Type B pancreatic cell (in vitro differentiated cells): ENCODE measurements around the gene USP37. TPM values are rescaled to one million over a fixed set of nuclear protein-coding genes. Genes with fewer than 3 reads are reported as not detected.

Experiments
- DNase-seq: peaks from one replicate; pipeline ENCODE4 v3.0.0; 2021; ENCODE audit warnings: mixed read lengths; ENCODE audit not compliant: unreplicated experiment; ENCODE audit errors: extremely low spot score
- H3K27ac Mint-ChIP-seq: 2 replicates; pipeline ENCODE4 v1.8.0; 2021; ENCODE audit warnings: mild to moderate bottlenecking, mixed read lengths
- H3K27me3 Mint-ChIP-seq: 2 replicates; pipeline ENCODE4 v1.8.0; 2021; ENCODE audit warnings: mixed read lengths
- H3K36me3 Mint-ChIP-seq: 2 replicates; pipeline ENCODE4 v1.8.0; 2021; ENCODE audit warnings: mixed read lengths
- H3K4me1 Mint-ChIP-seq: one replicate; pipeline ENCODE4 v1.8.0; 2021; ENCODE audit warnings: mixed read lengths; ENCODE audit not compliant: unreplicated experiment
- H3K4me3 Mint-ChIP-seq: 2 replicates; pipeline ENCODE4 v1.8.0; 2021; ENCODE audit warnings: mild to moderate bottlenecking, mixed read lengths
- H3K9me3 Mint-ChIP-seq: 2 replicates; pipeline ENCODE4 v1.8.0; 2021; ENCODE audit warnings: mixed read lengths
- CTCF ChIP-seq: fragments of 200-600 bp; sonication (generic); conservative IDR thresholded peaks from 2 replicates; pipeline ENCODE4 v1.5.0; 2021; ENCODE audit warnings: antibody characterized with exemption, mild to moderate bottlenecking
- total RNA-seq: library from RNA; stranded (reverse); gene quantifications from 2 replicates; pipeline ENCODE4 v1.2.1, GENCODE V29; 2021; ENCODE audit warnings: low replicate concordance

USP37 gene
- total RNA-seq, 1 donor from 2014 or later, result 22.9 TPM

- Mint-ChIP-seq H3K4me3 (peak overlapping the region; percentile 83), H3K27ac (peak overlapping the region; percentile 95), H3K36me3 (peaks cover 7% of the 10 kb centered on the region), H3K27me3 (no peaks in the 10 kb centered on the region), H3K4me1 (peaks cover 19% of the 10 kb centered on the region), H3K9me3 (no peaks in the 10 kb centered on the region)
- DNase-seq, result no peak
- TF ChIP-seq CTCF, result no peak
Measured at GRCh38 chr2:218405746-218406208, 162.4 kb downstream of the USP37 start.

- no peak for TF ChIP-seq CTCF
- peak overlapping the region; percentile 95 for H3K27ac Mint-ChIP-seq
- peaks cover 19% of the 10 kb centered on the region for H3K4me1 Mint-ChIP-seq
- DNase-seq, result no peak
- H3K4me3 Mint-ChIP-seq, result peak overlapping the region; percentile 83
- H3K27me3 Mint-ChIP-seq, result no peaks in the 10 kb centered on the region
- no peaks in the 10 kb centered on the region for H3K9me3 Mint-ChIP-seq
- peaks cover 7% of the 10 kb centered on the region for H3K36me3 Mint-ChIP-seq
Measured at GRCh38 chr2:218405086-218405745, 162.9 kb downstream of the USP37 start.

GRCh38 chr2:218404351-218405085 lies 163.6 kb downstream of the USP37 start:
- peaks cover 7% of the 10 kb centered on the region for H3K36me3 Mint-ChIP-seq

GRCh38 chr2:218403810-218404209 lies 164.3 kb downstream of the USP37 start:
- DNase-seq, result no peak
- H3K27me3 Mint-ChIP-seq, result no peaks in the 10 kb centered on the region
- peak overlapping the region; percentile 74 for H3K27ac Mint-ChIP-seq
- TF ChIP-seq CTCF, result no peak
- H3K36me3 Mint-ChIP-seq, result peaks cover 7% of the 10 kb centered on the region
- peak overlapping the region; percentile 63 for H3K4me3 Mint-ChIP-seq
- peaks cover 19% of the 10 kb centered on the region for H3K4me1 Mint-ChIP-seq
- H3K9me3 Mint-ChIP-seq, result no peaks in the 10 kb centered on the region

More at GRCh38 chr2:218404351-218405085, 163.6 kb downstream of the USP37 start:
- Mint-ChIP-seq H3K9me3 (no peaks in the 10 kb centered on the region), H3K27ac (peak overlapping the region; percentile 55), H3K4me1 (peaks cover 19% of the 10 kb centered on the region), H3K4me3 (no peak overlapping the region), H3K27me3 (no peaks in the 10 kb centered on the region)
- TF ChIP-seq CTCF, result no peak
- DNase-seq, result no peak

GRCh38 chr2:218402911-218403411 lies 165.2 kb downstream of the USP37 start:
- H3K9me3 Mint-ChIP-seq, result no peaks in the 10 kb centered on the region
- peaks cover 7% of the 10 kb centered on the region for H3K36me3 Mint-ChIP-seq
- peaks cover under 1% of the 10 kb centered on the region for H3K27me3 Mint-ChIP-seq
- peaks cover 19% of the 10 kb centered on the region for H3K4me1 Mint-ChIP-seq
- DNase-seq, result no peak
- H3K27ac Mint-ChIP-seq, result peak overlapping the region; percentile 74
- H3K4me3 Mint-ChIP-seq, result peak overlapping the region; percentile 63
- TF ChIP-seq CTCF, result no peak
